Mesenchymal stem cell (in vitro differentiated cells and primary cell): ENCODE data around the gene HHIPL1.

Experiments used
- DNase-seq: peaks from one replicate; pipeline ENCODE4 v3.0.0-alpha.2; 2013
- H2AFZ ChIP-seq: one replicate; pipeline ENCODE4 v1.6.1; 2013; ENCODE audit warnings: low read depth, mild to moderate bottlenecking, control low read depth, inconsistent platforms, low read length, moderate library complexity
- H2AK5ac ChIP-seq: 2 replicates; pipeline ENCODE4 v1.6.1; 2013; ENCODE audit warnings: low read length, moderate library complexity, mild to moderate bottlenecking, inconsistent platforms; ENCODE audit not compliant: severe bottlenecking
- H2BK120ac ChIP-seq: one replicate; pipeline ENCODE4 v1.6.1; 2013; ENCODE audit warnings: low read depth, mild to moderate bottlenecking, inconsistent platforms, low read length, moderate library complexity
- H2BK12ac ChIP-seq, 2 experiments: one replicate each; pipeline ENCODE4 v1.6.1; 2013; ENCODE audit warnings: inconsistent platforms in 2 of 2, low read length in 2 of 2, mild to moderate bottlenecking in 2 of 2, moderate library complexity in 2 of 2, control low read depth in 1 of 2
- H2BK15ac ChIP-seq: one replicate; pipeline ENCODE4 v1.6.1; 2013; ENCODE audit warnings: mild to moderate bottlenecking, low read depth, inconsistent platforms; ENCODE audit not compliant: poor library complexity, severe bottlenecking
- H2BK5ac ChIP-seq: 2 replicates; pipeline ENCODE4 v1.6.1; 2013; ENCODE audit warnings: low read depth, mild to moderate bottlenecking, low read length, control low read depth, inconsistent platforms; ENCODE audit not compliant: poor library complexity, severe bottlenecking
- H3K14ac ChIP-seq, 2 experiments: one replicate each; pipeline ENCODE4 v1.6.1; 2013; ENCODE audit warnings: inconsistent platforms in 2 of 2, low read length in 2 of 2, control low read depth in 1 of 2, mild to moderate bottlenecking in 1 of 2, moderate library complexity in 1 of 2
- H3K18ac ChIP-seq, 2 experiments: one replicate each; pipeline ENCODE4 v1.6.1; 2013; ENCODE audit warnings: inconsistent platforms in 2 of 2, low read length in 2 of 2, control low read depth in 1 of 2, low read depth in 1 of 2, mild to moderate bottlenecking in 1 of 2
- H3K23ac ChIP-seq, 2 experiments: one replicate each; pipeline ENCODE4 v1.6.1; 2013; ENCODE audit warnings: inconsistent platforms in 2 of 2, low read length in 2 of 2, mild to moderate bottlenecking in 2 of 2, moderate library complexity in 2 of 2, control low read depth in 1 of 2
- H3K27ac ChIP-seq: 2 replicates; pipeline ENCODE4 v1.5.1; 2013; ENCODE audit warnings: mild to moderate bottlenecking, moderate library complexity, low read length, control low read depth, inconsistent platforms; ENCODE audit not compliant: poor library complexity, severe bottlenecking
- H3K27me3 ChIP-seq, 2 experiments: 2 replicates each; pipeline versions ENCODE4 v1.6.1 to v1.7.0; 2013; ENCODE audit warnings: low read length in 2 of 2, mild to moderate bottlenecking in 2 of 2, moderate library complexity in 2 of 2, control low read depth in 1 of 2, inconsistent platforms in 1 of 2; ENCODE audit not compliant: control insufficient read depth in 1 of 2, insufficient read depth in 1 of 2
- H3K36me3 ChIP-seq, 2 experiments: 2 replicates each; pipeline versions ENCODE4 v1.6.1 to v1.7.0; 2013; ENCODE audit warnings: low read length in 2 of 2, control low read depth in 1 of 2, inconsistent platforms in 1 of 2, low read depth in 1 of 2, mild to moderate bottlenecking in 1 of 2; ENCODE audit not compliant: insufficient read depth in 2 of 2, control insufficient read depth in 1 of 2
- H3K4ac ChIP-seq, 2 experiments: one replicate each; pipeline ENCODE4 v1.6.1; 2013; ENCODE audit warnings: inconsistent platforms in 2 of 2, low read length in 2 of 2, mild to moderate bottlenecking in 2 of 2, moderate library complexity in 2 of 2, control low read depth in 1 of 2, low read depth in 1 of 2
- H3K4me1 ChIP-seq: 2 replicates; pipeline ENCODE4 v1.6.1; 2013; ENCODE audit warnings: low read depth, low read length, control low read depth; ENCODE audit not compliant: control insufficient read depth, insufficient read depth
- H3K4me2 ChIP-seq: 2 replicates; pipeline ENCODE4 v1.6.1; 2013; ENCODE audit warnings: low read length, mild to moderate bottlenecking, inconsistent platforms; ENCODE audit not compliant: poor library complexity, severe bottlenecking
- H3K4me3 ChIP-seq, 2 experiments: 2 replicates each; pipeline versions ENCODE4 v1.5.1 to v1.7.0; 2013; ENCODE audit warnings: low read length in 2 of 2, mild to moderate bottlenecking in 2 of 2, control low read depth in 1 of 2, low read depth in 1 of 2; ENCODE audit not compliant: insufficient read depth in 1 of 2
- H3K79me1 ChIP-seq: replicated peaks from 2 replicates; pipeline ENCODE4 v1.6.1; 2013; ENCODE audit warnings: mild to moderate bottlenecking, control low read depth, low read length, inconsistent platforms; ENCODE audit not compliant: poor library complexity, severe bottlenecking
- H3K9ac ChIP-seq: 2 replicates; pipeline ENCODE4 v1.7.0; 2013; ENCODE audit warnings: mild to moderate bottlenecking, low read length, moderate library complexity
- H3K9me3 ChIP-seq: 2 replicates; pipeline ENCODE4 v1.7.0; 2013; ENCODE audit warnings: mild to moderate bottlenecking, low read length; ENCODE audit not compliant: control insufficient read depth
- H4K8ac ChIP-seq: one replicate; pipeline ENCODE4 v1.6.1; 2013; ENCODE audit warnings: inconsistent platforms, mild to moderate bottlenecking, low read length, moderate library complexity
- H4K91ac ChIP-seq: one replicate; pipeline ENCODE4 v1.6.1; 2013; ENCODE audit warnings: mild to moderate bottlenecking, low read length, inconsistent platforms
- WGBS: methylation state at CpG from one replicate; pipeline ENCODE4 v1.1.7; 2013; ENCODE audit warnings: mixed read lengths; 5-methylcytosine and 5-hydroxymethylcytosine counted together

The HHIPL1 gene

DNA sequence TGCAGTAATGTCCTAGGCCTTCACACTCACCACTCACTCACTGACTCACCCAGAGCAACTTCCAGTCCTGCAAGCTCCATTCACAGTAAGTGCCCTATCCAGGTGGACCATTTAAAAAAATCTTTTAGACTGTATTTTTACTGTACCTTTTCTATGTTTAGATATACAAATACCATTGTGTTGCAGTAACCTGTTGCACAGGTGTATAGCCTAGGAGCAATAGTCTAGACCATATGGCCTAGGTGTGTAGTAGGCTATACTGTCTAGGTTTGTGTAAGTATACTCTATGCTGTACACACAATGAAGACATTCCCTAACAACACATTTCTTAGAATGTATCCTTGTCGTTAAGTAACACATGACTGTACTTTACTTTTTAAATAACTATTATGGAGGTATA is 56.3 kb downstream of the HHIPL1 start:
- Histone ChIP-seq H3K36me3 (no peaks in the 10 kb centered on the region), H2BK15ac (no peak overlapping the region), H3K4me1 (no peaks in the 10 kb centered on the region), H3K4me3 (no peak overlapping the region), H3K27ac (no peak overlapping the region), H3K4me2 (no peak overlapping the region), H3K9ac (no peak overlapping the region), H3K27me3 (peaks cover 7 to 22% of the 10 kb centered on the region in 2 experiments), H3K14ac (no peak overlapping the region), H3K23ac (no peak overlapping the region), H3K4ac (no peak overlapping the region), H2AFZ (no peak overlapping the region), H3K18ac (no peak overlapping the region), H3K79me1 (no peaks in the 10 kb centered on the region), H3K9me3 (peaks cover 13% of the 10 kb centered on the region), H2AK5ac (no peak overlapping the region), H4K91ac (no peak overlapping the region), H2BK120ac (no peak overlapping the region), H2BK12ac (no peak overlapping the region), H4K8ac (no peak overlapping the region), H2BK5ac (no peak overlapping the region)
- no peak for DNase-seq
- WGBS, result no CpG with 5 or more reads among the region's 1 CpG

DNA sequence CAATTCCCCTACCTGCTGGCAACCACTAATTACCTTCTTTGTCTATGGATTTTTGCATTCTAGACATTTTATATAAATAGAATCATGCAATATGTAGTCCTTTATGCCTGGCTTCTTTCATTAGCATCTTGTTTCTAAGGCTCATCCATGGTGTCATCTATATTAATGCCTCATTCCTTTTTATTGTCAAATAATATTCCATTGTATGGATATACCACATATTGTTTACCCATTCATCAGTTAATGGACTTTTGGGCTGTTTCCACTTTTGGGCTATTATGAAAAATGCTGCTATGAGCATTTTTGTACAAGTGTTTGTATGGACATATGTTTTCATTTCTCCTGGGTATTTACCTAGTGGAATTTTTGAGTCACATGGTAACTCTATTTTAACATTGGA is 57.2 kb downstream of the HHIPL1 start:
- no peak overlapping the region for H3K4me3 ChIP-seq
- H3K23ac ChIP-seq, result no peak overlapping the region
- no peak for DNase-seq
- no peak overlapping the region for H2AFZ ChIP-seq
- no peak overlapping the region for H2BK120ac ChIP-seq
- no peak overlapping the region for H2BK15ac ChIP-seq
- H4K8ac ChIP-seq, result no peak overlapping the region
- no peak overlapping the region for H3K27ac ChIP-seq
- H3K4me1 ChIP-seq, result no peaks in the 10 kb centered on the region
- H3K4me2 ChIP-seq, result no peak overlapping the region
- H2AK5ac ChIP-seq, result no peak overlapping the region
- no peaks in the 10 kb centered on the region for H3K36me3 ChIP-seq
- H3K18ac ChIP-seq, result no peak overlapping the region
- no peak overlapping the region for H3K9ac ChIP-seq
- no peak overlapping the region for H4K91ac ChIP-seq
- H2BK12ac ChIP-seq, result no peak overlapping the region
- H2BK5ac ChIP-seq, result no peak overlapping the region
- no peaks in the 10 kb centered on the region for H3K79me1 ChIP-seq
- H3K4ac ChIP-seq, result no peak overlapping the region
- peaks cover 13% of the 10 kb centered on the region for H3K9me3 ChIP-seq
- H3K14ac ChIP-seq, result no peak overlapping the region
- H3K27me3 ChIP-seq, result peaks cover 7 to 19% of the 10 kb centered on the region in 2 experiments

DNA sequence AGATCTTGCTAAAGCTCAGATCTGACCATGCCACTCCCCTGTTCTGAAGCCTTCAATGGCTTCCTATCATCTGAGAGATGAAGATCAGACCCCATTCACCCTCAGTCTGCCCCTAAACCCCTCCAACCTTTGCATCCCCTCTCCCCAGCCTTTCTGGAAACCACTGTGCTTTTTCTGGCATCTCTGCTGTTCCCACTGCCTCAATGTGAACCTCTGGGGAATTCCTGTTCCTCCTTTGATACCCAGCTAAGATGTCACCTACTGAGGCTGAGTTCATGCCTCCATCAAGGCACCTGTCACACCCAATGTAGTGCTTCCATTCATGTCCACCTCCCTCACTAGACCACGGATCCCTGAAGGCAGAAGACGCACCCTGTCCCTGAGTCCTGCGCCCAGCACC is 58.5 kb downstream of the HHIPL1 start:
- H3K27me3 ChIP-seq, result peaks cover 0 to 6% of the 10 kb centered on the region in 2 experiments
- H3K9ac ChIP-seq, result no peak overlapping the region
- no peak overlapping the region for H3K27ac ChIP-seq
- no peak overlapping the region for H2AK5ac ChIP-seq
- no peak overlapping the region for H2BK5ac ChIP-seq
- H3K18ac ChIP-seq, result no peak overlapping the region
- WGBS, result 89% methylated on average over 3 of the region's 3 CpGs
- H3K23ac ChIP-seq, result no peak overlapping the region
- H3K4ac ChIP-seq, result no peak overlapping the region
- H2BK120ac ChIP-seq, result no peak overlapping the region
- H3K9me3 ChIP-seq, result peaks cover 13% of the 10 kb centered on the region
- no peak overlapping the region for H3K14ac ChIP-seq
- H3K4me2 ChIP-seq, result no peak overlapping the region
- no peaks in the 10 kb centered on the region for H3K79me1 ChIP-seq
- H3K4me3 ChIP-seq, result no peak overlapping the region
- no peak overlapping the region for H2AFZ ChIP-seq
- DNase-seq, result no peak
- H3K36me3 ChIP-seq, result no peaks in the 10 kb centered on the region
- no peak overlapping the region for H4K8ac ChIP-seq
- H2BK12ac ChIP-seq, result no peak overlapping the region
- no peaks in the 10 kb centered on the region for H3K4me1 ChIP-seq
- no peak overlapping the region for H4K91ac ChIP-seq
- H2BK15ac ChIP-seq, result no peak overlapping the region

DNA sequence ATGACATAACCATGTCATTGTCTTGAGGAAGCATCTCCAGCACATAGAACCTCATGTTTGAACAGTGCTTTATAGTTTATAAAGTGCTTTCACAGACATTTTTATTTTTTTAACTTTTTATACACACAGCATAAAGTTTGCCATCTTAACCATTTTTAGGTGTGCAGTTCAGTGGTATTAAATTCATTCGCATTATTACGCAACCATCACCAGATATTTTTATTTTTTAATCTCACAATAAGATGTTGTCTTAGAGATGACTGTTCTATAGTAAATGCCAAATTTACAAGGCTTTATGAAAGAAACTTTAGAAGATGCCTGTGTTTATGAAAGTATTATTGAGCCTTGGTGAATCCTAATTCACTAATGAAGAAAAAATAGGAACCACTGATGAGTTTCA is 59.1 kb downstream of the HHIPL1 start:
- H3K18ac ChIP-seq, result no peak overlapping the region
- no peak overlapping the region for H4K8ac ChIP-seq
- WGBS, result no CpG with 5 or more reads among the region's 2 CpGs
- H2BK120ac ChIP-seq, result no peak overlapping the region
- no peaks in the 10 kb centered on the region for H3K79me1 ChIP-seq
- H3K4me2 ChIP-seq, result no peak overlapping the region
- no peaks in the 10 kb centered on the region for H3K4me1 ChIP-seq
- H3K9me3 ChIP-seq, result peaks cover 13% of the 10 kb centered on the region
- no peak overlapping the region for H3K9ac ChIP-seq
- no peak overlapping the region for H2AFZ ChIP-seq
- no peak overlapping the region for H3K4me3 ChIP-seq
- H3K36me3 ChIP-seq, result no peaks in the 10 kb centered on the region
- H3K27me3 ChIP-seq, result no peaks in the 10 kb centered on the region
- H3K14ac ChIP-seq, result no peak overlapping the region
- H2BK15ac ChIP-seq, result no peak overlapping the region
- H3K27ac ChIP-seq, result no peak overlapping the region
- no peak overlapping the region for H2BK5ac ChIP-seq
- no peak overlapping the region for H4K91ac ChIP-seq
- no peak overlapping the region for H2AK5ac ChIP-seq
- H2BK12ac ChIP-seq, result no peak overlapping the region
- DNase-seq, result no peak
- no peak overlapping the region for H3K4ac ChIP-seq
- no peak overlapping the region for H3K23ac ChIP-seq
